Karpas-422 (cell line): ENCODE measurements around the gene C16orf90. TPM values are rescaled to one million over a fixed set of nuclear protein-coding genes. Genes with fewer than 3 reads are reported as not detected.

Source experiments
- DNase-seq: peaks from one replicate; pipeline ENCODE4 v3.0.0-alpha.2; 2015
- H2AFZ ChIP-seq: fragments of 200-600 bp; sonication (generic); 2 replicates; pipeline ENCODE4 v1.6.1; 2014; ENCODE audit warnings: antibody characterized with exemption, low read length, mixed read lengths
- H3K27ac ChIP-seq: fragments of 200-600 bp; sonication (generic); 2 replicates; pipeline ENCODE4 v1.5.1; 2014; ENCODE audit warnings: mild to moderate bottlenecking, low read length, moderate library complexity
- H3K27me3 ChIP-seq: fragments of 200-600 bp; sonication (generic); 2 replicates; pipeline ENCODE4 v1.6.1; 2014; ENCODE audit warnings: low read length, mixed read lengths
- H3K36me3 ChIP-seq: fragments of 200-600 bp; sonication (generic); 2 replicates; pipeline ENCODE4 v1.6.1; 2014; ENCODE audit warnings: low read length, mixed read lengths; ENCODE audit not compliant: insufficient read depth
- H3K4me1 ChIP-seq: fragments of 200-600 bp; sonication (generic); 2 replicates; pipeline ENCODE4 v1.6.1; 2014; ENCODE audit warnings: mild to moderate bottlenecking, low read length, mixed read lengths
- H3K4me2 ChIP-seq: fragments of 200-600 bp; sonication (generic); 2 replicates; pipeline ENCODE4 v1.6.1; 2014; ENCODE audit warnings: low read length, low read depth, mild to moderate bottlenecking; ENCODE audit not compliant: poor library complexity, severe bottlenecking
- H3K4me3 ChIP-seq: fragments of 200-600 bp; sonication (generic); 2 replicates; pipeline ENCODE4 v1.5.1; 2014; ENCODE audit warnings: mild to moderate bottlenecking, antibody characterized with exemption, low read length, mixed read lengths
- H3K79me2 ChIP-seq: fragments of 200-600 bp; sonication (generic); 2 replicates; pipeline ENCODE4 v1.6.1; 2014; ENCODE audit warnings: mild to moderate bottlenecking, low read length, mixed read lengths
- H3K9ac ChIP-seq: fragments of 200-600 bp; sonication (generic); 2 replicates; pipeline ENCODE4 v1.6.0; 2014; ENCODE audit warnings: low read length
- H3K9me2 ChIP-seq: fragments of 200-600 bp; sonication (generic), shearing (Covaris generic); replicated peaks from 2 replicates; pipeline ENCODE4 v1.6.0; 2014; ENCODE audit warnings: mild to moderate bottlenecking, low read length, moderate library complexity; ENCODE audit not compliant: insufficient read depth
- H3K9me3 ChIP-seq: fragments of 300-700, 200-600 bp; sonication (generic); 2 replicates; pipeline ENCODE4 v1.6.1; 2014; ENCODE audit warnings: low read length, mixed read lengths
- H4K20me1 ChIP-seq: fragments of 200-600 bp; sonication (generic); 2 replicates; pipeline ENCODE4 v1.6.1; 2014; ENCODE audit warnings: mild to moderate bottlenecking, antibody characterized with exemption, low read length, low read depth; ENCODE audit not compliant: insufficient read depth
- total RNA-seq: library from RNA; depleted of rRNA; stranded (reverse); fragments of >200 nt; shearing (Covaris generic); gene quantifications from 2 replicates; pipeline ENCODE4 v1.2.3, GENCODE V29; 2014; ENCODE audit warnings: low replicate concordance

Gene C16orf90
- total RNA-seq, 1 experiment from 2014 or later, result not detected

GRCh38 chr16:3460585-3460984, 34.7 kb downstream of the C16orf90 start:
- Histone ChIP-seq H3K4me2 (no peak overlapping the region), H3K9me3 (peaks cover 3% of the 10 kb centered on the region; the same call in 1 of the 2 replicates), H3K9me2 (no peaks in the 10 kb centered on the region), H4K20me1 (peaks cover 5% of the 10 kb centered on the region; the same call in 1 of the 2 replicates), H3K27me3 (no peaks in the 10 kb centered on the region), H3K27ac (no peak overlapping the region), H3K36me3 (peaks cover 39% of the 10 kb centered on the region), H3K4me3 (no peak overlapping the region), H3K9ac (no peak overlapping the region), H2AFZ (no peak overlapping the region), H3K4me1 (peaks cover 26% of the 10 kb centered on the region), H3K79me2 (peaks cover 74% of the 10 kb centered on the region)
- DNase-seq, result no peak

- Histone ChIP-seq H3K36me3 (peaks cover 35% of the 10 kb centered on the region), H3K27me3 (no peaks in the 10 kb centered on the region), H2AFZ (no peak overlapping the region), H4K20me1 (peaks cover 5% of the 10 kb centered on the region; the same call in 1 of the 2 replicates), H3K4me2 (peak overlapping the region; percentile 99), H3K79me2 (peaks cover 70% of the 10 kb centered on the region), H3K9me3 (peaks cover 3% of the 10 kb centered on the region; the same call in 1 of the 2 replicates), H3K9ac (no peak overlapping the region), H3K9me2 (no peaks in the 10 kb centered on the region), H3K4me3 (peak overlapping the region; percentile 96; the same call in 1 of the 2 replicates), H3K4me1 (peaks cover 26% of the 10 kb centered on the region), H3K27ac (no peak overlapping the region)
- DNase-seq, result no peak
These were observed 35.2 kb downstream of the C16orf90 start for GRCh38 chr16:3460121-3460520.

GRCh38 chr16:3459401-3460090, 35.7 kb downstream of the C16orf90 start:
- Histone ChIP-seq H3K79me2 (peaks cover 64% of the 10 kb centered on the region), H3K36me3 (peaks cover 34% of the 10 kb centered on the region), H3K27me3 (no peaks in the 10 kb centered on the region), H3K9me2 (no peaks in the 10 kb centered on the region), H3K27ac (no peak overlapping the region; the same call in 1 of the 2 replicates), H3K4me1 (peaks cover 26% of the 10 kb centered on the region), H4K20me1 (peaks cover 5% of the 10 kb centered on the region; the same call in 1 of the 2 replicates), H2AFZ (no peak overlapping the region), H3K9ac (peak overlapping the region; percentile 93), H3K9me3 (peaks cover 3% of the 10 kb centered on the region; the same call in 1 of the 2 replicates), H3K4me3 (peak overlapping the region; percentile 96), H3K4me2 (peak overlapping the region; percentile 99)
- DNase-seq, result no peak

GRCh38 chr16:3458852-3459361, 36.4 kb downstream of the C16orf90 start:
- Histone ChIP-seq H4K20me1 (peaks cover 5% of the 10 kb centered on the region; the same call in 1 of the 2 replicates), H3K4me3 (peak overlapping the region; percentile 96), H3K4me1 (peaks cover 26% of the 10 kb centered on the region)

GRCh38 chr16:3458278-3458851, 36.9 kb downstream of the C16orf90 start:
- peak; percentile 54 for DNase-seq
- no peak overlapping the region for H2AFZ ChIP-seq
- peaks cover 28% of the 10 kb centered on the region for H3K36me3 ChIP-seq
- H3K27me3 ChIP-seq, result no peaks in the 10 kb centered on the region
- no peaks in the 10 kb centered on the region for H3K9me2 ChIP-seq
- H3K27ac ChIP-seq, result peak overlapping the region; percentile 66
- H3K9ac ChIP-seq, result peak overlapping the region; percentile 93
- H3K79me2 ChIP-seq, result peaks cover 53% of the 10 kb centered on the region
- peaks cover 5% of the 10 kb centered on the region; the same call in 1 of the 2 replicates for H4K20me1 ChIP-seq
- H3K4me3 ChIP-seq, result peak overlapping the region; percentile 96
- H3K4me1 ChIP-seq, result peaks cover 26% of the 10 kb centered on the region
- peaks cover 3% of the 10 kb centered on the region; the same call in 1 of the 2 replicates for H3K9me3 ChIP-seq
- H3K4me2 ChIP-seq, result peak overlapping the region; percentile 99

More at GRCh38 chr16:3458852-3459361, 36.4 kb downstream of the C16orf90 start:
- Histone ChIP-seq H3K9ac (peak overlapping the region; percentile 93), H3K9me2 (no peaks in the 10 kb centered on the region), H3K79me2 (peaks cover 58% of the 10 kb centered on the region), H3K27ac (peak overlapping the region; percentile 66), H3K27me3 (no peaks in the 10 kb centered on the region), H3K9me3 (peaks cover 3% of the 10 kb centered on the region; the same call in 1 of the 2 replicates), H2AFZ (no peak overlapping the region), H3K4me2 (peak overlapping the region; percentile 99), H3K36me3 (peaks cover 31% of the 10 kb centered on the region)
- peak; percentile 52 for DNase-seq

- Histone ChIP-seq H3K4me3 (peak overlapping the region; percentile 96), H3K4me2 (peak overlapping the region; percentile 99), H3K36me3 (peaks cover 24% of the 10 kb centered on the region), H3K9me2 (no peaks in the 10 kb centered on the region), H3K27ac (peak overlapping the region; percentile 66), H3K9me3 (peaks cover 3% of the 10 kb centered on the region; the same call in 1 of the 2 replicates), H3K27me3 (no peaks in the 10 kb centered on the region), H3K79me2 (peaks cover 46% of the 10 kb centered on the region), H3K4me1 (peaks cover 26% of the 10 kb centered on the region), H3K9ac (peak overlapping the region; percentile 93), H4K20me1 (peaks cover 5% of the 10 kb centered on the region; the same call in 1 of the 2 replicates), H2AFZ (peak overlapping the region; percentile 6; the same call in 1 of the 2 replicates)
- DNase-seq, result peak; percentile 97
These were observed 37.6 kb downstream of the C16orf90 start for GRCh38 chr16:3457434-3458252.

GRCh38 chr16:3454631-3455147, 40.6 kb downstream of the C16orf90 start:
- H3K27me3 ChIP-seq, result no peaks in the 10 kb centered on the region

More at GRCh38 chr16:3454631-3455147, 40.6 kb downstream of the C16orf90 start:
- Histone ChIP-seq H3K79me2 (peaks cover 16% of the 10 kb centered on the region), H3K4me1 (peaks cover 23% of the 10 kb centered on the region), H3K9me3 (no peaks in the 10 kb centered on the region), H3K4me3 (no peak overlapping the region), H3K27ac (no peak overlapping the region), H3K4me2 (no peak overlapping the region), H3K36me3 (no peaks in the 10 kb centered on the region), H4K20me1 (peaks cover 5% of the 10 kb centered on the region; the same call in 1 of the 2 replicates), H2AFZ (no peak overlapping the region), H3K9ac (no peak overlapping the region), H3K9me2 (no peaks in the 10 kb centered on the region)
- no peak for DNase-seq
